Mesenchymal stem cell (in vitro differentiated cells and primary cell): ENCODE data around the gene FAM78A.

ENCODE experiments used
- DNase-seq: peaks from one replicate; pipeline ENCODE4 v3.0.0-alpha.2; 2013
- H2AFZ ChIP-seq: one replicate; pipeline ENCODE4 v1.6.1; 2013; ENCODE audit warnings: low read depth, mild to moderate bottlenecking, control low read depth, inconsistent platforms, low read length, moderate library complexity
- H2AK5ac ChIP-seq: 2 replicates; pipeline ENCODE4 v1.6.1; 2013; ENCODE audit warnings: low read length, moderate library complexity, mild to moderate bottlenecking, inconsistent platforms; ENCODE audit not compliant: severe bottlenecking
- H2BK120ac ChIP-seq: one replicate; pipeline ENCODE4 v1.6.1; 2013; ENCODE audit warnings: low read depth, mild to moderate bottlenecking, inconsistent platforms, low read length, moderate library complexity
- H2BK12ac ChIP-seq, 2 experiments: one replicate each; pipeline ENCODE4 v1.6.1; 2013; ENCODE audit warnings: inconsistent platforms in 2 of 2, low read length in 2 of 2, mild to moderate bottlenecking in 2 of 2, moderate library complexity in 2 of 2, control low read depth in 1 of 2
- H2BK15ac ChIP-seq: one replicate; pipeline ENCODE4 v1.6.1; 2013; ENCODE audit warnings: mild to moderate bottlenecking, low read depth, inconsistent platforms; ENCODE audit not compliant: poor library complexity, severe bottlenecking
- H2BK5ac ChIP-seq: 2 replicates; pipeline ENCODE4 v1.6.1; 2013; ENCODE audit warnings: low read depth, mild to moderate bottlenecking, low read length, control low read depth, inconsistent platforms; ENCODE audit not compliant: poor library complexity, severe bottlenecking
- H3K14ac ChIP-seq, 2 experiments: one replicate each; pipeline ENCODE4 v1.6.1; 2013; ENCODE audit warnings: inconsistent platforms in 2 of 2, low read length in 2 of 2, control low read depth in 1 of 2, mild to moderate bottlenecking in 1 of 2, moderate library complexity in 1 of 2
- H3K18ac ChIP-seq, 2 experiments: one replicate each; pipeline ENCODE4 v1.6.1; 2013; ENCODE audit warnings: inconsistent platforms in 2 of 2, low read length in 2 of 2, control low read depth in 1 of 2, low read depth in 1 of 2, mild to moderate bottlenecking in 1 of 2
- H3K23ac ChIP-seq, 2 experiments: one replicate each; pipeline ENCODE4 v1.6.1; 2013; ENCODE audit warnings: inconsistent platforms in 2 of 2, low read length in 2 of 2, mild to moderate bottlenecking in 2 of 2, moderate library complexity in 2 of 2, control low read depth in 1 of 2
- H3K27ac ChIP-seq: 2 replicates; pipeline ENCODE4 v1.5.1; 2013; ENCODE audit warnings: mild to moderate bottlenecking, moderate library complexity, low read length, control low read depth, inconsistent platforms; ENCODE audit not compliant: poor library complexity, severe bottlenecking
- H3K27me3 ChIP-seq, 2 experiments: 2 replicates each; pipeline versions ENCODE4 v1.6.1 to v1.7.0; 2013; ENCODE audit warnings: low read length in 2 of 2, mild to moderate bottlenecking in 2 of 2, moderate library complexity in 2 of 2, control low read depth in 1 of 2, inconsistent platforms in 1 of 2; ENCODE audit not compliant: control insufficient read depth in 1 of 2, insufficient read depth in 1 of 2
- H3K36me3 ChIP-seq, 2 experiments: 2 replicates each; pipeline versions ENCODE4 v1.6.1 to v1.7.0; 2013; ENCODE audit warnings: low read length in 2 of 2, control low read depth in 1 of 2, inconsistent platforms in 1 of 2, low read depth in 1 of 2, mild to moderate bottlenecking in 1 of 2; ENCODE audit not compliant: insufficient read depth in 2 of 2, control insufficient read depth in 1 of 2
- H3K4ac ChIP-seq, 2 experiments: one replicate each; pipeline ENCODE4 v1.6.1; 2013; ENCODE audit warnings: inconsistent platforms in 2 of 2, low read length in 2 of 2, mild to moderate bottlenecking in 2 of 2, moderate library complexity in 2 of 2, control low read depth in 1 of 2, low read depth in 1 of 2
- H3K4me1 ChIP-seq: 2 replicates; pipeline ENCODE4 v1.6.1; 2013; ENCODE audit warnings: low read depth, low read length, control low read depth; ENCODE audit not compliant: control insufficient read depth, insufficient read depth
- H3K4me2 ChIP-seq: 2 replicates; pipeline ENCODE4 v1.6.1; 2013; ENCODE audit warnings: low read length, mild to moderate bottlenecking, inconsistent platforms; ENCODE audit not compliant: poor library complexity, severe bottlenecking
- H3K4me3 ChIP-seq, 2 experiments: 2 replicates each; pipeline versions ENCODE4 v1.5.1 to v1.7.0; 2013; ENCODE audit warnings: low read length in 2 of 2, mild to moderate bottlenecking in 2 of 2, control low read depth in 1 of 2, low read depth in 1 of 2; ENCODE audit not compliant: insufficient read depth in 1 of 2
- H3K79me1 ChIP-seq: replicated peaks from 2 replicates; pipeline ENCODE4 v1.6.1; 2013; ENCODE audit warnings: mild to moderate bottlenecking, control low read depth, low read length, inconsistent platforms; ENCODE audit not compliant: poor library complexity, severe bottlenecking
- H3K9ac ChIP-seq: 2 replicates; pipeline ENCODE4 v1.7.0; 2013; ENCODE audit warnings: mild to moderate bottlenecking, low read length, moderate library complexity
- H3K9me3 ChIP-seq: 2 replicates; pipeline ENCODE4 v1.7.0; 2013; ENCODE audit warnings: mild to moderate bottlenecking, low read length; ENCODE audit not compliant: control insufficient read depth
- H4K8ac ChIP-seq: one replicate; pipeline ENCODE4 v1.6.1; 2013; ENCODE audit warnings: inconsistent platforms, mild to moderate bottlenecking, low read length, moderate library complexity
- H4K91ac ChIP-seq: one replicate; pipeline ENCODE4 v1.6.1; 2013; ENCODE audit warnings: mild to moderate bottlenecking, low read length, inconsistent platforms
- WGBS: methylation state at CpG from one replicate; pipeline ENCODE4 v1.1.7; 2013; ENCODE audit warnings: mixed read lengths; 5-methylcytosine and 5-hydroxymethylcytosine counted together

FAM78A gene

GRCh38 chr9:131312822-131313770 is 36.8 kb upstream of the FAM78A start:
- Histone ChIP-seq H2BK15ac (no peak overlapping the region), H2BK12ac (no peak overlapping the region), H2AK5ac (no peak overlapping the region), H3K4me3 (no peak overlapping the region), H3K4ac (no peak overlapping the region), H3K9ac (no peak overlapping the region), H2AFZ (no peak overlapping the region), H3K36me3 (no peaks in the 10 kb centered on the region), H2BK120ac (no peak overlapping the region), H4K91ac (no peak overlapping the region), H2BK5ac (no peak overlapping the region), H3K23ac (no peak overlapping the region), H3K27ac (no peak overlapping the region), H4K8ac (no peak overlapping the region), H3K4me1 (no peaks in the 10 kb centered on the region), H3K27me3 (peaks cover 10 to 27% of the 10 kb centered on the region in 2 experiments), H3K18ac (no peak overlapping the region), H3K4me2 (no peak overlapping the region), H3K14ac (no peak overlapping the region), H3K9me3 (no peaks in the 10 kb centered on the region), H3K79me1 (no peaks in the 10 kb centered on the region)
- WGBS: 95% methylated on average over 27 of the region's 28 CpGs
- no peak for DNase-seq

DNA sequence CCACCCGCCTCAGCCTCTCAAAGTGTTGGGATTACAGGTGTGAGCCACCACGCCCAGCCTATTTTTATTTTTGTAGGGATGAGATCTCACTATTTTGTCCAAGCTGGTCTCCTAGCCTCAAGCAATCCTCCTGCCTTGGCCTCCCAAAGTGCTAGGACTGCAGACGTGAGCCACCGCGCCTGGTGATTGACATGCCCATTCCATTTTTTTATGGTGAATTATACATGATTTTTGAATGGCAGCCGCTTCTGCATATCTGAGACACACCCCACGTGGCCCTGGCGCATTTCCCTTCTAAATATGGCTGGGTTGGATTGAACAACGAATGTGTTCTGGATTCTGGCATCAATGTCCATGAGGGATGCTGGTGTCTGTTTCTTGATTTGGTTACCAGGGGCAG is 35.9 kb upstream of the FAM78A start:
- Histone ChIP-seq H3K4ac (no peak overlapping the region), H3K18ac (no peak overlapping the region), H2AK5ac (no peak overlapping the region), H3K4me1 (no peaks in the 10 kb centered on the region), H4K8ac (no peak overlapping the region), H3K9me3 (no peaks in the 10 kb centered on the region), H3K27ac (no peak overlapping the region), H3K36me3 (no peaks in the 10 kb centered on the region), H3K79me1 (no peaks in the 10 kb centered on the region), H3K4me2 (no peak overlapping the region), H3K14ac (no peak overlapping the region), H3K4me3 (no peak overlapping the region), H2BK120ac (no peak overlapping the region), H3K9ac (no peak overlapping the region), H4K91ac (no peak overlapping the region), H2BK5ac (no peak overlapping the region), H3K23ac (no peak overlapping the region), H2AFZ (no peak overlapping the region), H2BK15ac (no peak overlapping the region), H3K27me3 (peaks cover 10 to 23% of the 10 kb centered on the region in 2 experiments), H2BK12ac (no peak overlapping the region)
- WGBS: 94% methylated on average over 8 of the region's 9 CpGs
- no peak for DNase-seq

DNA sequence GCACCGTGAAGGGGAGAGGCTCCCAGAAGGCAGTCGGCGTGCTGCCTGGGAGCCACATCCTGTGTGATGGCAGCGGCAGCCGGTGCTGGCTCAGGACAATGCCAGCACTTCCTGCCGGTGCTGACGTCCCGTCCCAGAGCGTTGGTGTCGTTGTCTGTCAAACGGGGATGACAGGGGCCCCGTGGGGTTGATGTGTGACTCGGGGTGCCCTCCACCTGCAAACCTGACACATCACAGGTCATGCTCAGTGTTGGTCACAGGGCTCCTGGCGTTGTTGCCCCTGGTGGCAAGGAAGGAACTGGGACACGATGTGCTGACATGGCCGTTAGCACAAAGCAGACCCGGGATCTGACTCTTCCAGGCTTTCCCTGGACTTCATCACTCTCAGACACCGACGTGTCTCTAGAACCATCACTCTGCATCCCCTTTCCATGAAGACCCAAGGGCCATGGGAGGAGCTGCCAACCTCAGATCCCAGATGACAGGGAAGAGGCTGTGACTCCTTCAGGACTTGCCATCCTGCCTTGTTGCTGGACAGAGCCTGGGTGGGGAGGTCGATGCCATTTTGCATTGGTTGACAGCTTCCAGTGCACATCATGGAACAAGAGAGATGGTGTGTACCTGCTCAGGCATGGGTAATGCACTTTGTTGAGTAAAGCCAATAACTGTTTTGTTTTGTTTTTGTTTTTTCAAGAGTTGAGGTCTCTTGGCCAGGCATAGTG is 34.7 kb upstream of the FAM78A start:
- Histone ChIP-seq H3K14ac (no peak overlapping the region), H2BK15ac (no peak overlapping the region), H2BK120ac (no peak overlapping the region), H2AK5ac (no peak overlapping the region), H3K27ac (no peak overlapping the region), H2AFZ (no peak overlapping the region), H3K23ac (no peak overlapping the region), H2BK5ac (no peak overlapping the region), H3K4ac (no peak overlapping the region), H3K9ac (no peak overlapping the region), H3K79me1 (no peaks in the 10 kb centered on the region), H4K91ac (no peak overlapping the region), H2BK12ac (no peak overlapping the region), H3K9me3 (no peaks in the 10 kb centered on the region), H3K4me2 (no peak overlapping the region), H3K36me3 (no peaks in the 10 kb centered on the region), H3K4me1 (no peaks in the 10 kb centered on the region), H4K8ac (no peak overlapping the region), H3K18ac (no peak overlapping the region), H3K27me3 (peaks cover 10 to 23% of the 10 kb centered on the region in 2 experiments), H3K4me3 (no peak overlapping the region)
- no peak for DNase-seq
- WGBS: 52% methylated on average over 20 of the region's 20 CpGs
